PC-9 (cell line): ENCODE results near the gene ZBED1.

Experiments used
- CTCF ChIP-seq: fragments of 200-600 bp; sonication (generic); conservative IDR thresholded peaks from 2 replicates; pipeline ENCODE4 v1.6.1; 2017; ENCODE audit warnings: mixed run types, antibody characterized with exemption, mild to moderate bottlenecking, moderate library complexity
- EZH2 ChIP-seq: fragments of 200-600 bp; sonication (generic); IDR thresholded peaks from 2 replicates; pipeline ENCODE4 v1.8.0; 2017; ENCODE audit warnings: antibody characterized with exemption, low read depth

GRCh38 chrX:2516623-2517022 is 15.8 kb upstream of the ZBED1 start:
- TF ChIP-seq EZH2 (no peak), CTCF (no peak)
